GM12873 (cell line): Measurements from ENCODE around the gene UFC1.

ENCODE experiments used
- TF ChIP-seq, protein P1 (sequence below): IDR thresholded peaks from 2 replicates; pipeline ENCODE4 v1.5.1; 2012; ENCODE audit warnings: low read depth, mild to moderate bottlenecking, moderate library complexity, low read length, control low read depth; ENCODE audit not compliant: insufficient read depth; ENCODE audit errors: missing control alignments

The UFC1 gene

DNA sequence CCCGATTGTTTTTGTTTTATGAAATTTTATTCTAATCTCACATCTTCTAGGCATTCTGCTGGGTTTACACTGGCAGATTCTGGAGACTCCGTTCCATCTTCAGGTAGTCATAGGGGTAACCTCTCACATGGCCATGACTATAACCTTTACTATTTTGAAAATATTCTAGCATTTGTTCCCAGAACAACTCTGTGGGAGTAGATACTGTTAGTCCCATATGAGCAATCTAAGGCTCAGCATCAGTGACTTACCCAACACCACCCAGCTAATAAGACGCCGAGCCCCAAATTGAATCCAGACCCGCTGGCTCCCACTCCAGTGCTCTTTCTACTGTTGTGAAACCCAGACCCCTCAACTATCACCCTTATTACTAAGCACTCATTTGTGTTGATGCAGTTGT is 35.3 kb downstream of the UFC1 start:
- TF ChIP-seq, protein P1, sequence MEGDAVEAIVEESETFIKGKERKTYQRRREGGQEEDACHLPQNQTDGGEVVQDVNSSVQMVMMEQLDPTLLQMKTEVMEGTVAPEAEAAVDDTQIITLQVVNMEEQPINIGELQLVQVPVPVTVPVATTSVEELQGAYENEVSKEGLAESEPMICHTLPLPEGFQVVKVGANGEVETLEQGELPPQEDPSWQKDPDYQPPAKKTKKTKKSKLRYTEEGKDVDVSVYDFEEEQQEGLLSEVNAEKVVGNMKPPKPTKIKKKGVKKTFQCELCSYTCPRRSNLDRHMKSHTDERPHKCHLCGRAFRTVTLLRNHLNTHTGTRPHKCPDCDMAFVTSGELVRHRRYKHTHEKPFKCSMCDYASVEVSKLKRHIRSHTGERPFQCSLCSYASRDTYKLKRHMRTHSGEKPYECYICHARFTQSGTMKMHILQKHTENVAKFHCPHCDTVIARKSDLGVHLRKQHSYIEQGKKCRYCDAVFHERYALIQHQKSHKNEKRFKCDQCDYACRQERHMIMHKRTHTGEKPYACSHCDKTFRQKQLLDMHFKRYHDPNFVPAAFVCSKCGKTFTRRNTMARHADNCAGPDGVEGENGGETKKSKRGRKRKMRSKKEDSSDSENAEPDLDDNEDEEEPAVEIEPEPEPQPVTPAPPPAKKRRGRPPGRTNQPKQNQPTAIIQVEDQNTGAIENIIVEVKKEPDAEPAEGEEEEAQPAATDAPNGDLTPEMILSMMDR = no peak

DNA sequence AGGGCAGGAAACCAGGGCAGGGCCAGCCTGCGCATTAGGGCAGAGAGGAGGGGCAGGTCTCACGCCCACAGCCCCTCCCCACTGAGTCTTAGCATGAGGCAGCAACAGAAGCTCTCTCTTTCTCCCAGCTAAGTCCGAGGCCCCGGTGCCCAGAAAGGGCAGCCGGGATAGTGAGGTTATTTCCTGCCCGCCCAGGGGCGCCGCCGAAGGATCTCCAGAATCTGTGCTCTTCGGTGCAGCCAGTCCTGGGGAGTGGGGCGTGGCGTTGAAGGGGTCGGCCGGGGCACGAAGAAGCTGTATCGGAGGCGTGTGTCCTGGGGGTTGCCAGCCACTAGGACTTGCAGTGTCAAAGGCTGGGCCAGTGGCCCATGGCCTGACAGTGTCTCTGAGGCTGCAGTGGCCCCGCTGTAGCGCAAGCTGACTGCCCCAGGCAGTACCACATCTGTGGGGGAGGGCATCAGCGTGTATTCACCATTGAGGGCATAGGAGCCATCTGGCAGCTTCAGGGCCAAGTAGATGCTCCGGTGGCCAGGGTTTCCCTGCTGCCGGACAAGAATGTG is 37.3 kb downstream of the UFC1 start:
- TF ChIP-seq, protein P1 = no peak

DNA sequence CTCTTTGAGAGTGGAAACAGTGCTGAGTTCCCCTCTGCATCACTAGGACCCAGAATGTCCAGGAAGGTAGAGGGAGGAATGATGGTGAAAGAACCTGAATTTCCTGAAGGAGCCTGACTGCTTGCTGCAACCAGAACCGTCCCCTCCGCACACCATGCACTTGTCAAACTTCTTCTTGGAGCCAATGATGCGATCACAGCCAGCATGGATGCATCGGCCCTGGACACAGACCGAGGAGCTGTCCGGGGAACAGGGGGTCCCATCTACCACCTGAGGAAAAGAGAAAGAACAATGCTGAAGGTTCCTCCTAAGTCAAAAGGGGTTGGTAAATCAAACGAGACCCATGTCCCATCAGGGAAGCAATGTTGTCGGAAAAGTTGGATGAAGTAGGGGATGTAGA is 38.2 kb downstream of the UFC1 start:
- TF ChIP-seq, protein P1 = no peak

DNA sequence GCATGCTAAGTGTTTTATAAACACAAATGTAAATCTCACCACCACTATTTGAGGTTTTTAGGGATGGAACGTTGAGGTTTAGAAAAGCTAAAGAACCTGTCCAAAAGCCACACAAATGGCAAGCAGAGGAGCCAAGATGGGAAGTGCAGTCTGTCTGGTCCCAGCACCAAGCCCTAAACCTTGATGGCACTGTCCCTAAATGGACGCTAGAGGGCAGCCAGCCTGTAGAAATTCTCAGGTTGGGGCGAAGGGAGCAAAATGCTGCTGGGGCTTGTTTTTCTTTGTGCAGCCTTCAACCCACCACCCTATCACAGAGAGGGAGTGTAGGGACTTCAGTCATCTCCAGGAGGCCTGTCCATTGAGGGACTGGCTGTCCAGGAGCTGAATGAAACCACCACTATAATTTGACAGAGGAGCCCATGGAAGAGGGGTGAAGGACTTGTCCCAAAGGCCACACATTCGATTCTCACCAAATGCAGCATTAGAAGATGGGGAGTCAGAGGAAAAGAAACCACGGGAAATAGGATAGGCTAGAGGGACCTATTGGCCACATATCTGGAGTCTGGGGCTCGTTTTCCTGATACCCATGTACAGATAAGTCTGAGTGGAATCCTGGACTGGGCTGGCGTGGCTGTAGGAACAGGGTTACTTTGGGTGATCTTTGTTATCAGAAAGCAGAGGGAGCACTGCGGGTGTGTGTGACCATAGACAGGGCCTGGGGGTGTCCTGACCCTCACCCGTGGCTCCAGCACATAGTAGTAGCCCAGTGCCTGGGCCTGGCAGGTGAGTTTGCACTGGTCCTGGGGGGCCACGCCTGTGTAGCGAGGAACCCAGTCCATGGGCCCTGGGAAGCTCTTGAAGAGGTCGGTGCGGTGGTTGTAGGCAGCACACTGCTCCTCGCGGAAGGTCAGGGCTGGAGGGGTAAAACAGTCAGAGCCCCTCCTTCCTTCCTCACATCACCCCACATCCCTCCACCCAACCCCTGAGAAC is 39.0 kb downstream of the UFC1 start:
- TF ChIP-seq, protein P1 = peak; percentile 95

DNA sequence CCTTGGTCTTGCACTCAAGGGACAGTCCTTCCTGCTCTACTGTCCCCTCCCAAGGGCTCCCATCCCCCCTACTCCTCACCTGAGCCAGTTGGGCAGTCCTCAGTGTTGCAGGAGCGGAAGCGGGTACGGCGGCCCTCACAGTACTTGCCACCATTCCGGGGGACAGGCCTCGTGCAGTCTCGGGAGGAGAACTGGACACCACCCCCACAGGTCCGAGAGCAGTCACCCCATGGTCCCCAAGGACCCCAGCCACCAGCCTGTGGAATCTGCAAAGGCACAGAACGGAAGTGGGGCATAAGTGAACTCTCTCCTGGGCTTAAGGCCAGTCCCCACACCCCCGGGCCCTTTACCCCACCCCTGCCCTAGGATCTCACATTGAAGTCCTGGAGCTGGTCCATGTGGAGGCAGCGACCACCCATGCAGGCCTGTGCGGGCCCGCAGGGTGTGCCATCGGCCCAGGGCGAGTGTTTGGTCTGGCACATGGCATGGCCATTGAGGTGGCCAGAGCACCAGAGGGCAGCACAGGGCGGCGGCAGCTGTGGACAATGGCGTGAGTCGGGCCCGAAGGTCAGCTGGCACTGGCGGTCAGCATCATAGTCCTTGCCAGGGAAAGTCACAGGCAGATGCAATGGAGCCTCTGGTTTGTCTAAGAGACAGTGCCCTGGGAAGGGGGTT is 39.9 kb downstream of the UFC1 start:
- TF ChIP-seq, protein P1 = no peak

DNA sequence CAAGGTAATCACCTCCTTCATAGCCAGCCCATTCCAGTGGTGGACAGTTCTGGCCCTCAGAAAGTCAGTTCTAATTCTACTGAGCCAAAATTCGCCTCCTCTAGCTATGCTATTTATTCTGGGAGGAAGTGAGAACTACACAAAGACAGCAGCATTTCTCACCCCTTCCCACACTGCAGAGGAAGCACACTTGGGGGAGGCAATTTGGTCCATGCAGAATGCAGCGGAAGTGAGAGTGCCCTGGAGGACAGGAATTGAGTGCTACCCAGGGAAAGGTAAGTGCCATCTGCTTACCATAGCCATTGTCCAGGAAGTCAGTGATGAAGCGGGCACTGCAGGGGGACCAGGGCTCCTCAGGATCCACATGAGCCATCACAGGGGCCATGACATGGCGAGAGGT is 41.4 kb downstream of the UFC1 start:
- TF ChIP-seq, protein P1 = no peak

DNA sequence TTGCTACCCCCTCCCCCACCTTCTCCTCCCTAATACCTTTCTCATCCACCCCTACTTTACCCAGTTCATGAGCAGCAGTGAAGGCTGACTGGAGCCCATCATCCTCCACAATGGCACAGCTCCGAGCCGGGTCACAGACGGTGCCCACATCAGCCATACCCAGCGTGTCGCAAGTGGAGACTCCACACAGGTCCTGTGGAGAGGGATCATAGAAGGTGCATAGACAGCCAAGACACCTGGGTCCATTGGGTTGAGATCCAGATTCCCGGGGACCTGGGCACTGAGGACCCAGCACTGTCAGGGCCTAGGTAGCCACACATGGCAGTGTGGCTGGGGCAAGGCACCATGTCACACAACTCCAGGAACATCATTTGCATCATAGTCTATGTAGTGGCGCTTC is 42.3 kb downstream of the UFC1 start:
- TF ChIP-seq, protein P1 = no peak
